ENCODE measurements around the gene RCAN1.
"Not testable (repeated sequence)": the region's sequence is repeated elsewhere in the genome, so short reads cannot be mapped to it uniquely, and the experiment has no call there.

Gene RCAN1

GRCh38 chr21:34501716-34502115, 113.2 kb downstream of the RCAN1 start:
- DNase-seq (ENCODE audit: low read depth), result no peak
- TF ChIP-seq CTCF (conservative IDR thresholded peaks at IDR 0.05; ENCODE audit: low read length), result no peak
- no peak overlapping the region for H3K4me3 ChIP-seq (ENCODE audit: low read length)

- no peak for DNase-seq (ENCODE audit: low read depth)
- TF ChIP-seq CTCF (conservative IDR thresholded peaks at IDR 0.05; ENCODE audit: low read length), result no peak
- no peak overlapping the region for H3K4me3 ChIP-seq (ENCODE audit: low read length)
These were observed 114.7 kb downstream of the RCAN1 start for GRCh38 chr21:34500191-34500590.

- TF ChIP-seq CTCF (conservative IDR thresholded peaks at IDR 0.05; ENCODE audit: low read length), result no peak
- no peak overlapping the region for H3K4me3 ChIP-seq (ENCODE audit: low read length)
- DNase-seq (ENCODE audit: low read depth), result no peak
These were observed 115.8 kb downstream of the RCAN1 start for GRCh38 chr21:34499116-34499515.

GRCh38 chr21:34498623-34499022, 116.3 kb downstream of the RCAN1 start:
- no peak overlapping the region for H3K4me3 ChIP-seq (ENCODE audit: low read length)
- no peak for TF ChIP-seq CTCF (conservative IDR thresholded peaks at IDR 0.05; ENCODE audit: low read length)
- no peak for DNase-seq (ENCODE audit: low read depth)

GRCh38 chr21:34483854-34484253, 131.1 kb downstream of the RCAN1 start:
- not testable (repeated sequence) for DNase-seq (ENCODE audit: low read depth); H3K4me3 ChIP-seq (ENCODE audit: low read length)

- DNase-seq (ENCODE audit: low read depth); H3K4me3 ChIP-seq (ENCODE audit: low read length): not testable (repeated sequence)
These were observed 131.5 kb downstream of the RCAN1 start for GRCh38 chr21:34483435-34483834.

GRCh38 chr21:34467333-34467732, 147.6 kb downstream of the RCAN1 start:
- not testable (repeated sequence) for DNase-seq (ENCODE audit: low read depth)

More at GRCh38 chr21:34467333-34467732, 147.6 kb downstream of the RCAN1 start:
- not testable (repeated sequence) for H3K4me3 ChIP-seq (ENCODE audit: low read length)

Data from AG10803 (cell line).